Ishikawa (cell line): ENCODE results near the gene CHST11.

Experiments used
- CEBPB ChIP-seq: IDR thresholded peaks from 2 replicates; pipeline ENCODE4 v1.6.1; 2012
- EP300 ChIP-seq: IDR thresholded peaks from 2 replicates; pipeline ENCODE4 v1.6.1; 2012; ENCODE audit warnings: borderline replicate concordance
- MAX ChIP-seq: IDR thresholded peaks from 2 replicates; pipeline ENCODE4 v1.6.1; 2012
- TAF1 ChIP-seq: IDR thresholded peaks from 2 replicates; pipeline ENCODE4 v1.6.1; 2012; ENCODE audit warnings: low read depth, mild to moderate bottlenecking
- YY1 ChIP-seq: IDR thresholded peaks from 2 replicates; pipeline ENCODE4 v1.6.1; 2012; ENCODE audit warnings: low read depth

- TF ChIP-seq CEBPB (no peak), EP300 (no peak), YY1 (no peak), MAX (no peak), TAF1 (no peak)
Observed at GRCh38 chr12:104756901-104757300, 300.2 kb downstream of the CHST11 start.
